Stimulated activated CD4-positive, alpha-beta T cell treated with anti-CD3 and anti-CD28 coated beads, Interleukin-15, amount 100 ng/mL, for 48 hours (primary cell): ENCODE measurements around the gene SIGLEC1.
A peak's percentile ranks its signal among the peaks of the same experiment; 100 is the strongest.

Experiments
- DNase-seq, 2 donors: peaks; one replicate each; pipeline ENCODE4 v3.0.0-alpha.2; 2020; ENCODE audit warnings: low read depth in 2 of 2

The SIGLEC1 gene

DNA sequence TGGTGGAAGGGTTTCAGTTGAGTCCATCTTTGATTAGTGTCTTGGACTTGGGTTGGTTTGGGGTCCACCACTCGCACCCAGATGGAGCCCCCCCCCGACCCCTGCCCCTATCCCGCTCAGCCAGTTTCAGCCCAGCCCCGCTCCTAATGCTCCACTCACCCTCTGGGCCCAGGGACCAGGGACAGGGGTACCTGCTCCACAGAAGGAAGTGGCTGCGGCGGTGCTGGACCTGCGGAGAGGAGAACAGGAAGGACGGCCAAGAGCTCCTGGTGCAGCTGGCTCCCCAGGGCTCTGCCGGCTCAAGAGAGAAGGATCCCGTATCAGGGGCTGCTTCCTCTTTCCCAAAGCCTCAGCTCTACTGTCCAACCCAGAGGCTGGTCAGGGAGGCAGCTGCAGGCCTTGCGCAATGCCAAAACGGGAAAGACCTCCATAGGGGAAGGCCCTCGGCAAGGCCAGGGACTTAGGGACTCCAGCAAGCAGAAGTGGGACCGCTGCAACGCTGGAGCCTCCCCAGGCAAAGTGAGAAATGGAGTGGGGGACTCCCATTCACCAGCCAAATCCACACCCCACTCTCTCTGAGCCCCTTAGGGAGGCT lies at the start of gene SIGLEC1:
Gene SIGLEC1 (minus strand): TSS at position 322 of the 595 bp plus-strand sequence. CDS start 5,472 bp downstream, outside the sequence.
- no peak for DNase-seq

DNA sequence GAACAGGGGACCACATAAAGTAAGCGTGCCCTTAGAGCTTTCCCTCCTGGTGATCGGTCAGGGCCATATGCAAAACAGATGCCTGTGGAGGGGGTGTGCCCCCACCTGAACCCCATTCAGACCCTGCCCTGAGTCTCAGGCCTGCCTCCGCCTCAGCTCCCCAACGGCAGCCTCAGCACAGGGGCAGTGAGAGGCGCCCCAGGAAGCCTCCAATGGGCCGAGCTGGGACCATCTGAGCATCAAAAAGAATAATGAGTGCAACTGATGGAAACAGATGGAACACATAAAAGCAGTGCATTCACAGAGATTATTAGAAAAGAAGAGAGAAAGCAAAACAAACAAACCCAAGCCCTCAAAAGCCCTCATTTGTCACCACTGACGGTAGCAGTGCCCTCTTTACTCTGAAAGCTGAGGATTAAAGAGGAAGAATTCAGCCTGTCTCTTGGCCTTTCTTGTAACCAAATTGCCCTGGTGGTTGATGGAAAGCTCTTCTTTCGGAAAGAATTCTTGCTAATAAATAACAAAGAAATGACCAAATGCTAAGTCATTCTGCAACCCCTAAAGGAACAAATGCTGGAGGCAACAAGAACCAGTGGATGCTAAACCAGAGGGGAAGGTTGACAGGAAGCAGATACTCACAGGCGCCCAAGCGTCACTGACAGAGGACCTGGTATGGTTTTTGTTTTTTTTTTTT lies 48.4 kb upstream of the SIGLEC1 start:
- no peak for DNase-seq

DNA sequence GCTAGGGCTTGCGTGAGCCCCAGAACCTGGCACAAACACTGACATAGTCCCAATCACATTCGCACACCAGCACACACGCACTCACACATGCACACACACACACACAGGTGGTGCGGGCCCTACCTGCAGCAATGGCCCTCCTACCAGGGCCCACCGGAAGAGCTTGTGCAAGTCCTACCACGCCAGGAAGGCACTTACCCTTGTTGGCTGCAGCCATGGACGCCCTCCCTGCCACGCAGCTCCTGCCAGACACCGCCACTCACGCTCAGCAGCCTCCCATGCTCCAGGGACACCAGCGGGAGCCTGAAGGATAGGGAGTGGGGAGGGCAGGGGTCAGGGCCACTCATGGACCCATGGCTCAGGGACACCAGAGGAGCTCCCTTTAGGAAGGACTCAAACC lies 47.5 kb upstream of the SIGLEC1 start:
- no peak for DNase-seq

DNA sequence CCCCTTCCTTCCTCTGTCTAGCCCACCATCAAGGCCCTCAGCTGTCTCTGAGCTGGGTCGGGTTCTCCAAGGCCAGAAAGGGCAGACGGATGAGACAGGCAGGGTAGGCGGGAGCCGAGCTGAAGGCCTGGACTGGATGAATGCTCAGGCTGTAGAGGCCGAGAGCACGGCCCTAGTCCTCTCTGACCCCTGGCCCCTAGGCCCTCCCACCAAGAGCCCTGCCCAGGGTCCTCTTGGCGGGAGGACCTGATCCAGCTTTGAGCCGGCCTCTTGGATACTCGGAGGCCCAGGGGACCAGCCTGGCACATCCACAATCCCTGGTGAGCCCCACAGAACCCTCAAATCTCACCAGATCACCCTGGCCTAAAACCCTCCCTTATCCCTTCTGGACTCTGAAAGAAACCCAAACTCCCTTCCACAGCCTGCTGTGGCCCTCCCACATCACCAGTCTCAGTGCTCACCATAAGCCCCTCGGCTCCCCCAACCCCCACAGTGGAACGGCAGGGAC lies 47.0 kb upstream of the SIGLEC1 start:
- no peak for DNase-seq

DNA sequence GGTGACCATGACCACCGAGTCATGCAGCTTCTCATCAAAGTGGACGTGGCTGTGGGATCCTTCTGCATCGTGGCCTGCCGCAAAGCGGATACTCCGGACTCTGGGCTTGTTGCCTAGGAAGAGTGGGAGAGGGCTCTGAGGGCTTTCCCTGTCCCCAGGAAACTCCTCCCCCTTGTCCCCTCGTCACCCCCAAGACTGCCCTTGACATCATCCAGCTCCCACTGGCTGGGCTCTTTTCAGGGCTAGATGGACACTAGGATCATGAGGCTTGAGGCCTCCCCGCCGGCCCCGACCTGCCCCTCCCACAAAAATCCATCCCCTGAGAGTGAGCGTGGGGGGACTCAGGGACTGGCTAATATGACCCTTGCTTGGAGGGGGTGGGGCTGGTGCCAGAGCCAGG lies 46.2 kb upstream of the SIGLEC1 start:
- no peak for DNase-seq

DNA sequence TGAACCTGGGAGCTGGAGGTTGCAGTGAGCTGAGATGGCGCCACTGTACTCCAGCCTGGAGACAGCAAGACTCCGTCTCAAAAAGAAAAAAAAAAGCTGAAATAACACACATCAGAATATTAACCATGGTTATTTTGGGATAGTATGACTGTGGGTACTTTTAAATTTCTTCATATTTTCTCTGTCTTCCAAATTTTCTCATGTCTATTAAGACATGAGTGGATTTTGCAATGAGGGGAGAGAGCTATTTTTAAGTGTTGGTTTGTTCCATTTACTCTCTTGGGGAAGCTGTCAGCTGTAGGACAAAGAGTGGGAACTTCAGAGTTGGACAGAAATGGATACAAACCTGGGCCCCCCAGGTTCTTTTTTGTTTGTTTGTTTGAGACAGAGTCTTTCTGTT lies 44.9 kb upstream of the SIGLEC1 start:
- no peak for DNase-seq

DNA sequence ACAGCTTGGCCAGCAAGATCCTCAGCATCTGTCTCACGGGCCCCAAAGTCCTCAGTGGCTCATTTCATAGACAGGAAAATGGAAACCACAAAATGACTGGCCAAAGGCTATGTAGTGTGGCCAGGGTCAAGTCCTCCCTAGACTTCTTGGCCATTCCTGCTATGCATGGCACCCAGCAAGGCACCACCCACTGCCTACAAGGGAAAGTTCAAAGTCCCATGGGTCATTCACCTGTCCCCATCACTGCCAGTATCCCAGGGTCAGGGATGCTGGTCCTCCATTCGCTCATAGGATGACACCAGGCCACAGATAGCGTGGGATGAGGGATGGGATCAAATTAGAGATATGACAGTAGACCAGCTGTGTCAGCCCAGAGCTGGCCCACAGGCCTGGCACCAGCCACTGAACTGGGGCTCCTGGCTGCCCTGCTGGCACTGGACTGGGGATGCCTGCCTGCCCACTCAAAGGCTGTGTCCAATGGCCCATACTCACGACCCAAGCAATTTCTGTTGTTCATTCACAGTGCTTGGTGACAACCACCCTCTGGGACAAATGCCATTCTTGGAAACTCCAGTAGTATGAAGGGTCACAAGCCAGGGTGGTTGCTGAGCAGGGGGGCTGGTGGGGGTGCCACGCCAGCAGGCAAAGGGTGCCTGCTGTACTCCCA lies 43.5 kb upstream of the SIGLEC1 start:
- DNase-seq: no peak

DNA sequence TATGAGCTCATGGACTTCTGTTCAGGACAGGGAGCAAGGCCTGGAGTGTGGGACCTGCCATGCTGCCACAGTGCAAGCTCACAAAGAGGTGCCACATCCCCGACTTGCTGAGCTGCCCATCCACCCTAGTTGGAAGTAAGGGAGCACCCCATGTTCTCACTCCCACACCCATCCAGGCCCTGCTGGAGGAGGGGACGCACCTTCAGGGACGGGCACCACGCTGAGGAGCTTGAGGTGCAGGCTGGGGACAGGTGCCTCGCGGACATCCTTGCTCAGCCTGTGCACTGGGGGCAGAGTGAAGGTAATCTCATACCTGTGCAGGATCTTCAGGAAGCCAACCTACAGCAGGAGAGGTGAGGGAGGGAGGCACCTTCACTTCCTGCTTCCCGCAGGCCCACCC lies 42.9 kb upstream of the SIGLEC1 start:
- DNase-seq: no peak

DNA sequence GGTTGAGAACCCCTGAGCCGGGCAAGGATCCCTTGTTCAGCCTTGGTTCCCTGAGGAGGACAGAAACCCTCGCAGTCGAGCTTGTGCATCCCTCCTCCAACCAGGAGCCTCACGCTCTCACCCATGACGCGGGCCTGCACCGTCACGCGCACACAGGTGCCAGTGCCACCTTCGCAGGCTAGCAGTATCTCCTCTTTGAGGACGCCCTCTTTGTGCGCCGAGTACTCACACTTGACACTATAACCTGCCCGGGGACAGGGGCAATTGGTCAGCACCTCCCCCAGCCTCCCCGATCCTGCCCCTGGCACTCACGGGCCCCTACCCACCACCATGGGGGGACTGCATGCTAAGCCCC lies 41.9 kb upstream of the SIGLEC1 start:
- no peak for DNase-seq

DNA sequence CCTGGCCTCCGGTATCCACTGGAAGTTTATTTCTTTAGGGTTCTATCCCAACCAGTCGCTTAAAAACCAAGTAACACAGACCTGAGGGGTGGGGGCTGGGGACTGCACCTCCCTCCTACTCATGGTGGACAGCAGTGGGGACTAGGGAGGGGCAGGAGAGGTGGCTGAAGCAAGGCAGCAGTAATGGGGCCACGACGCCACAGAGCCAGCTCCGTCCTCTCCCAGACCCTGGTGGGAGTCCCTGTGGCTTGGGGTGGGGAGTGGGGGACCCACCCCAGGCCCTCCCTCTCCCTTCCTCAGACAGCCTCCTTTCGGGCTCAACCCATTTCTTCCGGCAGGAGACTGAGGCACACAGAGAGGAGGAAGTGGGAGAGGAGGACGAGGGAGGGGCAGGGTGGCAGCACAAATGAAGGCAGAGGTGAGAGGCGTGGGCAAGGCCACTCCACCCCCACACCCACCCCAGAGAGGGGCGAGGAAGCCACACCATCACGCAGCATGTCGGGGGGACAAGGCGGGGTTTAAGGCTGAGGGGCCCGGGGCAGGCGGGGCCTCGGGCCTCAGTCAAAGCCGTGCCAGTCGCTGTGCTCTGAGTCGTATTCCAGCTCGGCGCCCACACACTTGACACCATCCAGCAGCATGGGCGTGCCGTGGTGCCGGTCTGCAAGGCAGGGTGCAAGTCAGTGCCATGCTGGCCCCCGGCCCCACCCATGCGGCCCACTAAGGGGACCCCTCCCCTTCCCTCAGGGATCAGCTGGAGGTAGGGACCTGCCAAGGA lies 41.3 kb upstream of the SIGLEC1 start:
- DNase-seq: no peak

DNA sequence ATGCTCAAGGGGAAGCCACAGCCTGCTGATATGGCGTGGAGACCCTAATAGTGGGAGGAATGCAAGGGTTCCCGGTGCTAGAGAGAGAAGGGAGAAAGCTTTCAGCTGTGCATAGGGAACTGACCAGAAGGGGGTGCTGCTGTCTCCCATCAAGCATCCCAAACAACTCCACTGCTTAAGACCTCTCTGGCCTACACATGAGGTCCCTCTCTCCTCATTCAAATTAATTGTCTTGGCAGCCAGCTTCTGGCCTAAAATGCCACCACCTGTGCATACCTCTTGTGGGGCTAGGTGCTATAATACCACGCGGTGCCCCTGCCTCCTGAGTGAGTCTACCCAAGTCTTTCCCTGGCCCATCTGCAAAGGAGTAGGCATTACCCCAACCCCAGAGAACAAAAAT lies 40.7 kb upstream of the SIGLEC1 start:
- peak in 1 of 2 donors; percentile 50 for DNase-seq

DNA sequence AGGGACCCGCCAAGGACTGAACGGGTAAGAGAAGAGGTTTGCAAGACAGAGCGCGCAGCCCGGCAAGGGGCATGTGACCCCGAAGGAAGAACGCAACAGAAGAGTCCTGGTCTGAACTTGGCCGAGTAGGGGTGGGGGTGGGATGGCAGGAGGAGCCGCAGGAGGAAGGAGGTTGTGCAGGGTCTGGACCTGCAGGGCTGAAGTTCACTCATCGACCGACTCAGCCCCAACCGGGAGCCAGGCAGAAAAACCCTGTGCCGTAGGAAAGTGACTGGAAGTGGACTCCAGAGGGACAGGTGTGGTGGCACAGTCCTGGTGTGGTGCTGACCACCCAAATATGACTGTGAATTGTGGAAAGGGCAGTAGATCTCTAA lies 40.0 kb upstream of the SIGLEC1 start:
- no peak for DNase-seq

DNA sequence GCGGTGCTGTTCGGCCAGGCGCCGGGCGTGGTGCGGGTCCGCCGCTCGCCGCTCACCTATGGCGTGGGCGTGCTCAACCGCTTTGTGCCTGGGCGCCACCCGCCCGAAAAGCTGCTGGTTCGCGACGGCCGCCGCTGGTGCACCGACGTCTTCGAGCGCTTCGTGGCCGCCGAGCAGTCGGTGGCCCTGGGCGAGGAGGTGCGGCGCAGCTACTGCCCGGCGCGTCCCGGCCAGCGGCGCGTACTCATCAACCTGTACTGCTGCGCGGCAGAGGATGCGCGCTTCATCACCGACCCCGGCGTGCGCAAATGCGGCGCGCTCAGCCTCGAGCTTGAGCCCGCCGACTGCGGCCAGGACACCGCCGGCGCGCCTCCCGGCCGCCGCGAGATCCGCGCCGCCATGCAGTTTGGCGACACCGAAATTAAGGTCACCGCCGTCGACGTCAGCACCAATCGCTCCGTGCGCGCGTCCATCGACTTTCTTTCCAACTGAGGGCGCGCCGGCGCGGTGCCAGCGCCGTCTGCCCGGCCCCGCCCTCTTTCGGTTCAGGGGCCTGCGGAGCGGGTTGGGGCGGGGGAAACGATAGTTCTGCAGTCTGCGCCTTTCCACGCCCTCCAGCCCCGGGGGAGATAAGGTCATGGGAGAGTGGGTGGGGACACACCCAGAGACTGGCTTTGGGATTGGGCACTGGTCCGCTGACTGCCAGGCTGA lies 39.4 kb upstream of the SIGLEC1 start:
- DNase-seq: peak; percentile 31 to 36

DNA sequence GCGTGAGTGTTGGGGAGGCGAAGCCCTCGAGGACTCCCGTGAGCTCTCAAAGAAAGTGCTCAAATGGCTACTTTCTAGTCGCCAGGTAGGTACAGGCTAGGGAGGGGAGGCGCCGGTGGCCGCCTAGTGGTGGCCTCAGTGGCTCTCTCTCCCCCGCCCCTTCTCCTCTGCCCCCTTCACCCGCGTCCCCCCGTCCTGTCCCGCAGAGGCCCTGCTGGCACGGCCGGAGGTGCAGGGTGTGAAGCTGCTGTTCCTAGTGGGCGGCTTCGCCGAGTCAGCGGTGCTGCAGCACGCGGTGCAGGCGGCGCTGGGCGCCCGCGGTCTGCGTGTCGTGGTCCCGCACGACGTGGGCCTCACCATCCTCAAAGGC lies 38.9 kb upstream of the SIGLEC1 start:
- no peak for DNase-seq

DNA sequence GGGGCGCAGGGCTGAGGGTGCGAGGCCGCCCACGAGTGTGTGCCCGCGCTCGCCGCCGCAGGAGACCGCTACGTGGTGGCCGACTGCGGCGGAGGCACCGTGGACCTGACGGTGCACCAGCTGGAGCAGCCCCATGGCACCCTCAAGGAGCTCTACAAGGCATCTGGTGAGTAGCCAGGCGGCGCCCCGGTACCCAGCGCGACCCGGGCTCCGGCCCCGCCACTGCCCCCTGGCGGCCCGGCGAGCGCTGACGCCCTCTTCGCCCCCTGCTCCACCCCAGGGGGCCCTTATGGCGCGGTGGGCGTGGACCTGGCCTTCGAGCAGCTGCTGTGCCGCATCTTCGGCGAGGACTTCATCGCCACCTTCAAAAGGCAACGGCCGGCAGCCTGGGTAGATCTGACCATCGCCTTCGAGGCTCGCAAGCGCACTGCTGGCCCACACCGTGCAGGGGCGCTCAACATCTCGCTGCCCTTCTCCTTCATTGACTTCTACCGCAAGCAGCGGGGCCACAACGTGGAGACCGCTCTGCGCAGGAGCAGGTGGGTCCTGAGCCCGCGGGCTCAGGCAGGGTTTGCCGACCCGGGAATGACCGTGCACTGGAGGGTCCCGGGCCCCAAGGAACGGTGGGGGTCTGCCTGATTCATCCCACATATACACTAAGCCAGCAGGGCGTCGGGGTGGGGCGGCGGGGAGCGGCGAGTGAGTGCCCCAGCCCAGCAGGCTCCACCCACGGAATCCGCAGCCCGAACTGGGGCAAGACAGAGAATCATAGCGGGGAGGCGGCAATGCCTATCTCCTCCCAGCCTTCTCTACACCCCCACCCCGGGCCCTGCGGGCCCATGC lies 37.5 kb upstream of the SIGLEC1 start:
- no peak for DNase-seq

DNA sequence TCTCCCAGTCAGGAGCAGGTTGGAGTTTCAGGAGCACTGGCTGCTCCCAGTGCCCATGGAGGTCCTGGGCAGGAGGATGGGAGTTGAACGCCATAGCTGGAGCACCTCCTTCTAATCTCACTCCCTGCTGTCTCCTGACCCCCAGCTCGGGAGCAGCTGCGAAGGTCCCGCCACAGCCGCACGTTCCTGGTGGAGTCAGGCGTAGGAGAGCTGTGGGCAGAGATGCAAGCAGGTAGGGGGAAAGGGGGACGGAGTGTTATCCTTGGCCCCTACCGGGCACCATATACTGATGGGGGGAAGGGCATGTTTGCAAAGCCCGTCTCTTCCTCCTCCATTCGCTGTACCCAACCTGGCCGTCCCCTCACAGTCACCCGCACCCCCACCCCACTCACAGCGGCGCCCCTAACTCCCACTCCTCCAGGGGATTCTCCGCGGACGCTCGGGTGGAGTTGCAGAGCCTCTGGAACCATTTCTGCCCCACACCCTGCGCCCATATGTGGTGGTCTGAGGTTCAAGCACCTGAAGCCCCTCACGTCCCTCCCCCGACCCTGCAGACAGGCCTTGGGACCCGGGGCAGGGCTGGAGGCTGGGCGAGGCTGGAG lies 36.8 kb upstream of the SIGLEC1 start:
- no peak for DNase-seq

DNA sequence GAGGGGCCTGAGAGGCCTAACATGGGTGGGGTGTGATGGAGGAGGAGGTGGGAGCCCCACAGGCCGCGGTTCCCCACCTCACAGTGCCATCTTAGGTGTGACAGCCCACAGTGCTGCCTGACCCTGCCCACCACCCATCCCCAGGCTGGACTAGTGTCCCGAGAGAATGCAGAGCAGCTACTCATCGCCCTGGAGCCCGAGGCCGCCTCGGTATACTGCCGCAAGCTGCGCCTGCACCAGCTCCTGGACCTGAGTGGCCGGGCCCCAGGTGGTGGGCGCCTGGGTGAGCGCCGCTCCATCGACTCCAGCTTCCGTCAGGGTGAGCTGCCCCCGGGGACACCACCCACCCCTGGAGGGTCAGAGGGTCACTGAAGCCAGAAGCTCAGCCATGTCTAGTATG lies 35.7 kb upstream of the SIGLEC1 start:
- no peak for DNase-seq

DNA sequence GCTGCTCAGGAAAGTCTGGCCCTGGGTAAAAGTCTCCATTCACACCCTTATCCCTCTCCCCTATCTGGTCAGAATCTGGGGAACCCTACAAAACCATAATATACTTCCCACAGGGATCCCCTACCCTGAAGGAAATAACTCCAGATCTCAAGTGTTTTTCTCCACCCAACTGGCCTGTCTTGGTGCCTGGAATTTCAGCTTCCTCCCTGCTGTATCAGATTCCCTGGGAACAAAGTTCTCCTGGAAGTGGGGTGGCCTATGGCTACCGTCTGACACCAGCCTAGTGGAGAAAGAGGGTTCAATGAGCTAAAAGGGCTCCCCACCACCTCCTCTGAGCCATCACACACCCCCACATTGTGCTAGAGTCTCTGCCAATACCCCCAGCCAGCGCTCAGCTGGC lies 35.1 kb upstream of the SIGLEC1 start:
- DNase-seq: no peak

DNA sequence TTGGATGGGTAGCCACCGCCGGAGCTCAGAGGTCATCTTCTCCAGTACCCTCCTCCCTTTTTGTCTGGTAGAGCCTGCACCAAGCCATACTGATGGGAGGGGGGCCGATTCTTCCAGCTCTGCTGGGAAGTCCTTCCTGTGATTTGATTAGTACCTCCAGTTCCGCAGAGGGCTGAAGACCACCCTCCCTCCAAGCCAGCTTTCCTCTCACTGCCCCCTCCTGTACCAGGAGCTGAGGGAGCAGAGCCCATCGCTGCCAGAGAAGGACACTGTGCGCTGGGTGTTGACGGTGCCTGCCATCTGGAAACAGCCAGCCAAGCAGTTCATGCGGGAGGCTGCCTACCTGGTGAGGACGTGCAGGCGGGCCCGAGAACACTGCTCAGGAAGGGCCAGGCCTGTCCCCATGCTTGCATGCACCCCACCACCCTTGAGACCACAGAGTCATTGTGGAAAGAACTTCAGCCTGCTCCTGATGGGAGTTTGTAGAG lies 33.3 kb upstream of the SIGLEC1 start:
- no peak for DNase-seq
